GM12892 (cell line): Measurements from ENCODE around the gene ETV5.

Source experiments
- DNase-seq: peaks from one replicate; pipeline ENCODE4 v3.0.0; 2011; ENCODE audit not compliant: insufficient read length
- FAIRE-seq: peaks from 2 replicates; lab custom pipeline; 2011; peaks lifted over from hg19 to GRCh38; lab: Jason Lieb, UNC
- POLR2A ChIP-seq: IDR thresholded peaks from 2 replicates; pipeline ENCODE4 v1.6.1; 2011; ENCODE audit warnings: low read depth, low read length, control low read depth
- POLR2AphosphoS5 ChIP-seq: IDR thresholded peaks from 2 replicates; pipeline ENCODE4 v1.6.1; 2011; ENCODE audit warnings: low read depth, low read length, control low read depth
- TAF1 ChIP-seq: IDR thresholded peaks from 2 replicates; pipeline ENCODE4 v1.6.1; 2011; ENCODE audit warnings: low read depth, mild to moderate bottlenecking, control low read depth, low read length, borderline replicate concordance

Gene ETV5

GRCh38 chr3:186090901-186091300, 18.0 kb downstream of the ETV5 start:
- FAIRE-seq: no peak
- TF ChIP-seq TAF1 (no peak), POLR2AphosphoS5 (no peak), POLR2A (no peak)

GRCh38 chr3:186088335-186088734, 20.6 kb downstream of the ETV5 start:
- DNase-seq (no peak), FAIRE-seq (no peak)
- TF ChIP-seq POLR2A (no peak), POLR2AphosphoS5 (no peak), TAF1 (no peak)

More at GRCh38 chr3:186090901-186091300, 18.0 kb downstream of the ETV5 start:
- no peak for DNase-seq

- TF ChIP-seq POLR2A (no peak), TAF1 (no peak), POLR2AphosphoS5 (no peak)
- FAIRE-seq: no peak
- no peak for DNase-seq
Observed at GRCh38 chr3:186084264-186084663, 24.6 kb downstream of the ETV5 start.

GRCh38 chr3:186083746-186084145, 25.1 kb downstream of the ETV5 start:
- no peak for TF ChIP-seq TAF1
- no peak for TF ChIP-seq POLR2AphosphoS5
- TF ChIP-seq POLR2A: no peak
- DNase-seq (no peak), FAIRE-seq (no peak)

- TF ChIP-seq POLR2AphosphoS5: no peak
- no peak for TF ChIP-seq POLR2A
- no peak for TF ChIP-seq TAF1
- DNase-seq (no peak), FAIRE-seq (no peak)
Observed at GRCh38 chr3:186082150-186082549, 26.7 kb downstream of the ETV5 start.

GRCh38 chr3:186081678-186082077, 27.2 kb downstream of the ETV5 start:
- no peak for DNase-seq
- no peak for TF ChIP-seq POLR2A
- TF ChIP-seq POLR2AphosphoS5: no peak
- no peak for TF ChIP-seq TAF1
- FAIRE-seq: no peak

GRCh38 chr3:186080849-186081438, 27.9 kb downstream of the ETV5 start:
- FAIRE-seq (no peak), DNase-seq (no peak)
- TF ChIP-seq POLR2AphosphoS5: no peak

- TF ChIP-seq POLR2AphosphoS5 (no peak), TAF1 (no peak), POLR2A (no peak)
- DNase-seq (no peak), FAIRE-seq (peak; percentile 69)
Observed at GRCh38 chr3:186079925-186080324, 29.0 kb downstream of the ETV5 start.

- DNase-seq (no peak), FAIRE-seq (no peak)
- TF ChIP-seq POLR2A (no peak), POLR2AphosphoS5 (no peak)
Observed at GRCh38 chr3:186077466-186077865, 31.4 kb downstream of the ETV5 start.

- FAIRE-seq (no peak), DNase-seq (no peak)
- TF ChIP-seq POLR2AphosphoS5: no peak
- TF ChIP-seq POLR2A: no peak
- no peak for TF ChIP-seq TAF1
Observed at GRCh38 chr3:186075931-186076567, 32.8 kb downstream of the ETV5 start.

GRCh38 chr3:186075489-186075888, 33.4 kb downstream of the ETV5 start:
- FAIRE-seq (no peak), DNase-seq (no peak)
- TF ChIP-seq TAF1 (no peak), POLR2A (no peak), POLR2AphosphoS5 (no peak)

GRCh38 chr3:186073641-186074040, 35.2 kb downstream of the ETV5 start:
- no peak for DNase-seq
- no peak for FAIRE-seq
- TF ChIP-seq TAF1: no peak
- TF ChIP-seq POLR2AphosphoS5: no peak
- no peak for TF ChIP-seq POLR2A

GRCh38 chr3:186070996-186071395, 37.9 kb downstream of the ETV5 start:
- DNase-seq: no peak
- no peak for FAIRE-seq
- TF ChIP-seq TAF1 (no peak), POLR2A (no peak), POLR2AphosphoS5 (no peak)
